ENCODE results near the gene NOP58. TPM values are rescaled to one million over a fixed set of nuclear protein-coding genes. Genes with fewer than 3 reads are reported as not detected.

Gene NOP58
- total and polyA plus RNA-seq, 10 of the 15 experiments (the other 5 are each of a cell fraction or from before 2014, with no cell fraction given) = 131 to 327 (median 217) TPM

DNA sequence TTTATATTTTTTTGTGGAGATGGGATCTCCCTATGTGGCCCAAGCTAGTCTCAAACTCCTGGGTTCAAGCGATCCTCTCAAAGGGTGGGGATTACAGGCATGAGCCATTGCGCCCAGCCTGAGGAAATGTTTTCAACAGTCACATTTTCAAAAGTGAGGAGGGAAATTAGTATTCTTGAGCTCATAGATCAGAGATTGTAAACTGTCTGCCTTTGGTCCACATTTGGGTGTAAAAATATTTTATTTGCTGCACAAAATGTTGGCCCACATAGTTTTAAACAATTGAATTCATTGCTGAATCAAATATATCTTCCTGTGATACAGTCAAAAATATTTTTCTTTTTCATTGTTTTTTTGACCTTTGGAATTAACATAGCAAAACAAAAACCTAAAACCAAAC lies 48.6 kb downstream of the NOP58 start (continued):
- TF ChIP-seq, protein P1, sequence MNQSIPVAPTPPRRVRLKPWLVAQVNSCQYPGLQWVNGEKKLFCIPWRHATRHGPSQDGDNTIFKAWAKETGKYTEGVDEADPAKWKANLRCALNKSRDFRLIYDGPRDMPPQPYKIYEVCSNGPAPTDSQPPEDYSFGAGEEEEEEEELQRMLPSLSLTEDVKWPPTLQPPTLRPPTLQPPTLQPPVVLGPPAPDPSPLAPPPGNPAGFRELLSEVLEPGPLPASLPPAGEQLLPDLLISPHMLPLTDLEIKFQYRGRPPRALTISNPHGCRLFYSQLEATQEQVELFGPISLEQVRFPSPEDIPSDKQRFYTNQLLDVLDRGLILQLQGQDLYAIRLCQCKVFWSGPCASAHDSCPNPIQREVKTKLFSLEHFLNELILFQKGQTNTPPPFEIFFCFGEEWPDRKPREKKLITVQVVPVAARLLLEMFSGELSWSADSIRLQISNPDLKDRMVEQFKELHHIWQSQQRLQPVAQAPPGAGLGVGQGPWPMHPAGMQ (IDR thresholded peaks at IDR 0.05; ENCODE audit: borderline replicate concordance) = no peak
- TF ChIP-seq, protein P2, sequence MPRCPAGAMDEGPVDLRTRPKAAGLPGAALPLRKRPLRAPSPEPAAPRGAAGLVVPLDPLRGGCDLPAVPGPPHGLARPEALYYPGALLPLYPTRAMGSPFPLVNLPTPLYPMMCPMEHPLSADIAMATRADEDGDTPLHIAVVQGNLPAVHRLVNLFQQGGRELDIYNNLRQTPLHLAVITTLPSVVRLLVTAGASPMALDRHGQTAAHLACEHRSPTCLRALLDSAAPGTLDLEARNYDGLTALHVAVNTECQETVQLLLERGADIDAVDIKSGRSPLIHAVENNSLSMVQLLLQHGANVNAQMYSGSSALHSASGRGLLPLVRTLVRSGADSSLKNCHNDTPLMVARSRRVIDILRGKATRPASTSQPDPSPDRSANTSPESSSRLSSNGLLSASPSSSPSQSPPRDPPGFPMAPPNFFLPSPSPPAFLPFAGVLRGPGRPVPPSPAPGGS (IDR thresholded peaks at IDR 0.05; ENCODE audit: borderline replicate concordance, insufficient read depth, low read depth, low read length, poor library complexity, severe bottlenecking) = no peak
- TF ChIP-seq MEF2B (IDR thresholded peaks at IDR 0.05; ENCODE audit: partially characterized antibody, poor library complexity, severe bottlenecking) (no peak), NR2F1 (conservative IDR thresholded peaks at IDR 0.05) (no peak), NFYB (IDR thresholded peaks at IDR 0.05; ENCODE audit: insufficient read depth, low read depth, low read length) (no peak), PAX5 (IDR thresholded peaks at IDR 0.05; ENCODE audit: borderline replicate concordance, low read depth, low read length) (no peak), MTA2 (IDR thresholded peaks at IDR 0.05; ENCODE audit: low read depth) (no peak), MTA3 (IDR thresholded peaks at IDR 0.05; ENCODE audit: borderline replicate concordance, low read length) (no peak)

DNA sequence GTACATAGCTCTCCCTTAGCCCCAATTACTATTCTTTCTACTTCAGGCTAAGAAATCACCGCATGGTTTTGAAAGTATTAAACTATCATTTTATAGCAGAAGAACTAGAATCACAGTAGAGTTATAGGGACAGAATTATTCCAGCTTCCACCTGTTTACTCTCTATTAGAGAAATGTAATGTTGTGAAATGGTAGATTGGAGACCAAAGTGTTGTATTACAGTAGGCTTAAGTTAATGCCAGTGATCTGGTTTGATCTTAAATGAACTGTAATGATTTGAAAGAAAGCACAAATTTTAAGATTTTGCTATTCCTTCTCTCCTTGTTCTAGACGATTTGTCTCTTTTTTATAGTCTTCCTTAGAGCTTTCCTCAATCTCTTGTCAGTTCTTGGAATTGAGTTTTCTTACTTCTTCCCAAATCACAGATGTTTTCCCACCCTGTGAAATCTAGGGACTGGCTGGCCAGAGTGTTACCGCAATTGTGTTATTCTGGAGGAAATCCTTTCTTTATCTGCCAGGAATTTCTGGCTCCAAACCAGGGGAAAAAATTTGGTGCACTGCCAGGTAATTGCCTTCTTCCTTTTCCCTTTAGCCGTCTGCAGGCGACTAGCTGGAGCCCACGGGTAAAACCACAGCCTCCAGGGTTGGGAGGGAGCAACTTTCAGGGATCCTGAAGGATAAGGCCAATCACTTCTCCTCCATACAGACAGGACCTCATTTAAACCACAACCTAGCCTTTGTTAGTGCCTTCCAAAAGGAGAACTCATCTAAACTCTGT lies 51.7 kb downstream of the NOP58 start:
- ChIA-PET SMC1A (ENCODE audit: uncharacterized antibody, unreplicated experiment) (interaction anchor here (0.7 to 1.2 kb wide), 2 partner anchors 10 to 18 kb away, joined by 3 read pairs; no protein-coding TSS in a partner anchor), RAD21 (ENCODE audit: unreplicated experiment) (interaction anchor here (1.6 kb wide), 1 partner anchor 10 kb away, joined by 5 read pairs; no protein-coding TSS in a partner anchor), CTCF (interaction anchor here (0.8 kb wide), 1 partner anchor 18 kb away, joined by 7 read pairs; no protein-coding TSS in a partner anchor), POLR2A (interaction anchor here (0.5 to 0.6 kb wide), 2 partner anchors 68 to 725 kb away, joined by 3 to 9 read pairs; no protein-coding TSS in a partner anchor)
- in situ Hi-C loops (cut with MboI) (no loop called here), intact Hi-C loops (cut with micrococcal nuclease; ENCODE audit: unreplicated experiment) (no loop called here)
- Histone ChIP-seq H3K27me3 (replicated peaks in 1 of 2; ENCODE audit: control insufficient read depth in 2 of 2, insufficient read depth in 2 of 2, low read length in 1 of 2) (no peaks in the 10 kb centered on the region), H3K4me2 (ENCODE audit: control insufficient read depth, insufficient read depth) (no peak overlapping the region), H3K9me3 (replicated peaks; ENCODE audit: control insufficient read depth, insufficient read depth, low read length) (no peaks in the 10 kb centered on the region), H3K79me2 (ENCODE audit: control insufficient read depth, insufficient read depth, low read length) (no peaks in the 10 kb centered on the region), H3K4me3 (no peak overlapping the region), H3K4me1 (ENCODE audit: control insufficient read depth, insufficient read depth, low read length) (no peaks in the 10 kb centered on the region), H3K36me3 (ENCODE audit: control insufficient read depth in 2 of 2, insufficient read depth in 2 of 2, low read length in 1 of 2) (peaks cover 0 to 7% of the 10 kb centered on the region in 2 experiments; a peak in 1 of 4 replicates), H3K9ac (ENCODE audit: control insufficient read depth, insufficient read depth, low read length) (no peak overlapping the region), H3K27ac (ENCODE audit: control insufficient read depth, insufficient read depth) (no peak overlapping the region), H2AFZ (ENCODE audit: control insufficient read depth, low read depth, low read length) (no peak overlapping the region), H4K20me1 (ENCODE audit: control insufficient read depth, insufficient read depth) (no peaks in the 10 kb centered on the region)
- BruUV-seq (replicated peaks) = no TSS peak
- ATAC-seq = no peak
- 77% methylated on average over 6 of the region's 6 CpGs for WGBS (ENCODE audit: insufficient coverage, insufficient replicate concordance, low lambda C conversion rate, missing lambda C conversion rate)
- FAIRE-seq = no peak
- no peak for DNase-seq (ENCODE audit: low read depth, low spot score)
- TF ChIP-seq, protein P3, sequence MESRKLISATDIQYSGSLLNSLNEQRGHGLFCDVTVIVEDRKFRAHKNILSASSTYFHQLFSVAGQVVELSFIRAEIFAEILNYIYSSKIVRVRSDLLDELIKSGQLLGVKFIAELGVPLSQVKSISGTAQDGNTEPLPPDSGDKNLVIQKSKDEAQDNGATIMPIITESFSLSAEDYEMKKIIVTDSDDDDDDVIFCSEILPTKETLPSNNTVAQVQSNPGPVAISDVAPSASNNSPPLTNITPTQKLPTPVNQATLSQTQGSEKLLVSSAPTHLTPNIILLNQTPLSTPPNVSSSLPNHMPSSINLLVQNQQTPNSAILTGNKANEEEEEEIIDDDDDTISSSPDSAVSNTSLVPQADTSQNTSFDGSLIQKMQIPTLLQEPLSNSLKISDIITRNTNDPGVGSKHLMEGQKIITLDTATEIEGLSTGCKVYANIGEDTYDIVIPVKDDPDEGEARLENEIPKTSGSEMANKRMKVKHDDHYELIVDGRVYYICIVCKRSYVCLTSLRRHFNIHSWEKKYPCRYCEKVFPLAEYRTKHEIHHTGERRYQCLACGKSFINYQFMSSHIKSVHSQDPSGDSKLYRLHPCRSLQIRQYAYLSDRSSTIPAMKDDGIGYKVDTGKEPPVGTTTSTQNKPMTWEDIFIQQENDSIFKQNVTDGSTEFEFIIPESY (IDR thresholded peaks at IDR 0.05) = no peak
- TF ChIP-seq CREM (IDR thresholded peaks at IDR 0.05; ENCODE audit: low read depth) = no peak
- no peak for TF ChIP-seq SREBF2 (IDR thresholded peaks at IDR 0.05; ENCODE audit: low read length)
- TF ChIP-seq RUNX3 (IDR thresholded peaks at IDR 0.05; ENCODE audit: low read length) = no peak
- no peak for TF ChIP-seq CHD1 (IDR thresholded peaks at IDR 0.05; ENCODE audit: low read depth, low read length)
- TF ChIP-seq CHD4 (IDR thresholded peaks at IDR 0.05) = no peak
- no peak for TF ChIP-seq SPI1 (IDR thresholded peaks at IDR 0.05; ENCODE audit: borderline replicate concordance, insufficient read depth, low read depth, low read length)
- no peak for TF ChIP-seq EED (IDR thresholded peaks at IDR 0.05; ENCODE audit: low read depth)
- TF ChIP-seq BHLHE40 (IDR thresholded peaks at IDR 0.05; ENCODE audit: borderline replicate concordance in 1 of 2, low read depth in 2 of 2, low read length in 1 of 2) = no peak
- no peak for TF ChIP-seq CBX3 (IDR thresholded peaks at IDR 0.05; ENCODE audit: borderline replicate concordance, low read depth)

Data from GM12878 (cell line).